ENCODE results near the gene NEMP1.
A peak's percentile ranks its signal among the peaks of the same experiment; 100 is the strongest.

NEMP1 gene

GRCh38 chr12:57010627-57011247 lies 67.9 kb downstream of the NEMP1 start:
- no peak overlapping the region for H3K4me3 ChIP-seq

GRCh38 chr12:57009949-57010626 lies 68.5 kb downstream of the NEMP1 start:
- H3K27ac ChIP-seq, result no peak overlapping the region
- H3K4me3 ChIP-seq, result no peak overlapping the region

More at GRCh38 chr12:57010627-57011247, 67.9 kb downstream of the NEMP1 start:
- H3K27ac ChIP-seq, result no peak overlapping the region

GRCh38 chr12:57008178-57008577 lies 70.4 kb downstream of the NEMP1 start:
- Histone ChIP-seq H3K4me3 (no peak overlapping the region), H3K27ac (no peak overlapping the region)

GRCh38 chr12:57006809-57007475 lies 71.6 kb downstream of the NEMP1 start:
- peak overlapping the region in 9 of 21 experiments; percentile 18 to 62 (median 42) for H3K27ac ChIP-seq
- H3K4me3 ChIP-seq, result peak overlapping the region in 6 of 7 experiments; percentile 68 to 96 (median 83)

GRCh38 chr12:57005980-57006808 lies 72.4 kb downstream of the NEMP1 start, which contains the start of gene ZBTB39:
TSS of gene ZBTB39 (minus strand) at chr12:57006546. CDS start at chr12:57004917, 1,629 bp downstream.
- H3K27ac ChIP-seq, result peak within 1 kb of the TSS; percentile 50 to 97 (median 88)

More at GRCh38 chr12:57005980-57006808, 72.4 kb downstream of the NEMP1 start, which contains the start of gene ZBTB39:
- H3K4me3 ChIP-seq, result peak within 1 kb of the TSS; percentile 68 to 96 (median 87)

Data from skin epidermis (tissue), 12 donors.